Activated T-cell treated with anti-CD3 and anti-CD28 coated beads, Interleukin-2, amount 50 U/mL, for 72 hours (primary cell): ENCODE data around the gene SH3BP5. TPM values are rescaled to one million over a fixed set of nuclear protein-coding genes. Genes with fewer than 3 reads are reported as not detected.

Experiments
- ATAC-seq, 2 donors: fragments of 150-1000 bp; cut with Tn5 transposase; replicated peaks in 1 of 2; 2 replicates each; pipeline ENCODE4 v1.10.0; 2021; ENCODE audit warnings: moderate library complexity in 2 of 2, mild to moderate bottlenecking in 1 of 2
- DNase-seq, 2 donors: peaks; one replicate each; pipeline ENCODE4 v3.0.0; 2021 to 2022; ENCODE audit warnings: mixed read lengths in 1 of 2
- H3K27ac Mint-ChIP-seq: one replicate; pipeline ENCODE4 v1.8.0; 2022; ENCODE audit warnings: mild to moderate bottlenecking, moderate library complexity, mixed read lengths
- H3K27me3 Mint-ChIP-seq: one replicate; pipeline ENCODE4 v1.8.0; 2022; ENCODE audit warnings: low read depth, mixed read lengths
- H3K36me3 Mint-ChIP-seq, 2 donors: one replicate each; pipeline ENCODE4 v1.8.0; 2022; ENCODE audit warnings: mixed read lengths in 2 of 2, mild to moderate bottlenecking in 1 of 2; ENCODE audit not compliant: insufficient read depth in 2 of 2
- H3K4me1 Mint-ChIP-seq: one replicate; pipeline ENCODE4 v1.8.0; 2022; ENCODE audit warnings: low read depth, mixed read lengths
- H3K4me3 Mint-ChIP-seq, 2 donors: one replicate each; pipeline ENCODE4 v1.8.0; 2022; ENCODE audit warnings: mild to moderate bottlenecking in 2 of 2, mixed read lengths in 2 of 2, moderate library complexity in 2 of 2
- H3K9me3 Mint-ChIP-seq, 2 donors: one replicate each; pipeline ENCODE4 v1.8.0; 2022; ENCODE audit warnings: mixed read lengths in 2 of 2
- total RNA-seq, 2 donors: library from RNA; stranded (reverse); gene quantifications; one replicate each; pipeline ENCODE4 v1.2.3, GENCODE V29; 2022

The SH3BP5 gene
- total RNA-seq, 2 donors from 2014 or later, result 7.4 to 19.6 TPM

- DNase-seq, result no peak
- Mint-ChIP-seq H3K36me3 (no peaks in the 10 kb centered on the region), H3K4me1 (peaks cover 27% of the 10 kb centered on the region), H3K4me3 (no peak overlapping the region), H3K27me3 (no peaks in the 10 kb centered on the region), H3K27ac (no peak overlapping the region), H3K9me3 (no peaks in the 10 kb centered on the region)
- ATAC-seq, result no peak
These were observed 9.9 kb upstream of the SH3BP5 start for GRCh38 chr3:15342246-15342645.

GRCh38 chr3:15341030-15341726, 8.8 kb upstream of the SH3BP5 start:
- H3K27me3 Mint-ChIP-seq, result no peaks in the 10 kb centered on the region
- H3K4me3 Mint-ChIP-seq, result no peak overlapping the region
- H3K36me3 Mint-ChIP-seq, result no peaks in the 10 kb centered on the region
- no peak for ATAC-seq
- peaks cover 17% of the 10 kb centered on the region for H3K4me1 Mint-ChIP-seq
- no peak for DNase-seq
- no peak overlapping the region for H3K27ac Mint-ChIP-seq
- H3K9me3 Mint-ChIP-seq, result no peaks in the 10 kb centered on the region

DNA sequence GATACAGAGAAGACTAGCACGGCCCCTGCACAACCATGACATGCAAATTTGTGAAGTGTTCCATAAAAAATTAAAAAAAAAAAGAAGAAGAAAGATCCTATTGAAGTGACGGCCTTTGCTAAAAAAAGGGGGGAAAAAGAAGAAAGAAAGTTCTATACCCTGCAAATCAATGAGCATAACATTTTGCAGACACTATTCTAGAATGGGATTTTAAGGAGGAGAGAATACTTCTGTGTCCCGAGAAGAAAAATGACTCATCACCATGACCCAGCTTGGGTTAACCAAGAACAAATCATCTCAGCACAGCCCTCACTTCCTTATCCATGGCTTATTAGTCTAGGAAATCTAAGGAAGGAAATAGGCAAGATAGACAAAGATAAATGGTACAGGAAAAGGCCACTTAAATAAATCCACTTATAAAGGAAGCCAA, 7.4 kb upstream of the SH3BP5 start:
- no peaks in the 10 kb centered on the region for H3K36me3 Mint-ChIP-seq
- no peak overlapping the region for H3K4me3 Mint-ChIP-seq
- H3K27me3 Mint-ChIP-seq, result no peaks in the 10 kb centered on the region
- no peak for ATAC-seq
- peaks cover 7% of the 10 kb centered on the region for H3K4me1 Mint-ChIP-seq
- no peak for DNase-seq
- no peak overlapping the region for H3K27ac Mint-ChIP-seq
- no peaks in the 10 kb centered on the region for H3K9me3 Mint-ChIP-seq

DNA sequence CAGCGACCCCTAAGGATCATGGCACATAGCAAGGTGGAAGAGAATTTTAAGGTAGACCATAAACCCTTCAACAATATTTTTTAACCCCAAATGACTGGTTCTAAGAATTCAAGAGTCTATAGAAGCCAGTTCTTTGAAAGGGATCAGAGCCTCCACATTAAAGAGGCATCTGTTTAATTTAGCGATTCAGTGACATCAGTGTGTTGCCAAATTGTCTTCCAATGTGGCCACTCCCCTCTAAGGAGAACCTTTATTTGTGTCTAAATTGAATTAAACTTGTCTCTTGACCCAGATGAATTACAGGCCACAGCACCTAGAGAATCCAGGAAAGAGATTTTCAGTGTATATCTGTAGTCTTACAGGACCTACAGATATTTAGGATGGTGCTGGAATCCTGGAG, 6.6 kb upstream of the SH3BP5 start:
- ATAC-seq (no peak), DNase-seq (no peak)
- no peak overlapping the region for H3K4me3 Mint-ChIP-seq
- no peaks in the 10 kb centered on the region for H3K9me3 Mint-ChIP-seq
- H3K27ac Mint-ChIP-seq, result no peak overlapping the region
- peaks cover 7% of the 10 kb centered on the region for H3K4me1 Mint-ChIP-seq
- no peaks in the 10 kb centered on the region for H3K27me3 Mint-ChIP-seq
- H3K36me3 Mint-ChIP-seq, result no peaks in the 10 kb centered on the region

DNA sequence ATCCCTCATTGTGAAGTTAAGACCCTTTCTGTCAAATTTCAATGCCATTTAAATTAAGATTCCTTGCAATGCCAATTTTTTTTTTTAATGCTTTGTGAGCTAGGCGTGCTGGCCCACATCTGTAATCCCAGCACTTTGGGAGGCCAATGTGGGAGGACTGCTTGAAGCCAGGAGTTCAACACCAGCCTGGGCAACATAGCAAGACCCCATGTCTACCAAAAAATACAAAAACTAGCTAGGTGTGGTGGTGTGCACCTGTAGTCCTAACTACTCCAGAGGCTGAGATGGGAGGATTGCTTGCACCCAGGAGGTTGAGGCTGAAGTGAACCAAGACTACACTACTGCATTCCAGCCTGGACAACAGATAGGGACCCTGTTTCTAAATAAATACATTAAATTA, 5.6 kb upstream of the SH3BP5 start:
- H3K27me3 Mint-ChIP-seq, result no peaks in the 10 kb centered on the region
- DNase-seq, result no peak
- no peaks in the 10 kb centered on the region for H3K9me3 Mint-ChIP-seq
- ATAC-seq, result no peak
- H3K36me3 Mint-ChIP-seq, result no peaks in the 10 kb centered on the region
- H3K27ac Mint-ChIP-seq, result no peak overlapping the region
- H3K4me3 Mint-ChIP-seq, result no peak overlapping the region
- peaks cover 17% of the 10 kb centered on the region for H3K4me1 Mint-ChIP-seq

DNA sequence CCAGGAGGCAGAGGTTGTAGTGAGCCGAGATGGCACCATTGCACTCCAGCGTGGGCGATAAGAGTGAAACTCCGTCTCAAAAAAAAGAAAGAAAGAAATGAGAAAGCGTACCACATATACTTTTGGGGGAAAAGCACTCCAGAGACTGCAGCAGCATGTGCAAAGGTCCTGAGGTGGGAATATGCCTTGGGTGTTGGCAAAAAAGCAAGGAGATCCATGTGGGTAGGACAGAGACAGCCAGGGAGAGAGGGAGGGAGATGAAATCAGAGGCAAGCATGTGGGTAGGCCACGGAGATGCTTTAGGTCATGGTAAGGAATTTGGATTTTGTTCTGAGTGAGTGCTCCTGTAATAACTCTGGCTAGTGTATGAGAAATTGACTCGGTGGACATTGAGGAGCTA, 3.7 kb upstream of the SH3BP5 start:
- no peak for ATAC-seq
- DNase-seq, result no peak
- Mint-ChIP-seq H3K9me3 (no peaks in the 10 kb centered on the region), H3K4me3 (no peak overlapping the region), H3K27me3 (no peaks in the 10 kb centered on the region), H3K4me1 (peaks cover 29% of the 10 kb centered on the region), H3K36me3 (peaks cover 0 to 4% of the 10 kb centered on the region in 2 donors), H3K27ac (no peak overlapping the region)

DNA sequence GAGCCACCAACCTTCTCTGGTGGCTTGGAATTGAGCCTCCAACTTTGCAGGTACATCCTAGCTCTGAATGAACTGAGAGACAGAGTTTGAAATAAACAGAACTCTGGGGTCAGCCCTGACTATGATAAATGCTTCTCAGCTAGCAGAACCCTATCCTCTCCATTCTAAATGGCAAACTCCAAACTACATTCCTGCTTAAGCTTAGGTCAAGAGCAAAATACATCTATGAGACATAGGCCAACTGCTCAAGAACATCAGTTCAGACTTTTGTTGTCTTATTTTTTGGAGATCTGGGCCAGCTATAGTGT, 1.5 kb upstream of the SH3BP5 start:
- no peaks in the 10 kb centered on the region for H3K27me3 Mint-ChIP-seq

DNA sequence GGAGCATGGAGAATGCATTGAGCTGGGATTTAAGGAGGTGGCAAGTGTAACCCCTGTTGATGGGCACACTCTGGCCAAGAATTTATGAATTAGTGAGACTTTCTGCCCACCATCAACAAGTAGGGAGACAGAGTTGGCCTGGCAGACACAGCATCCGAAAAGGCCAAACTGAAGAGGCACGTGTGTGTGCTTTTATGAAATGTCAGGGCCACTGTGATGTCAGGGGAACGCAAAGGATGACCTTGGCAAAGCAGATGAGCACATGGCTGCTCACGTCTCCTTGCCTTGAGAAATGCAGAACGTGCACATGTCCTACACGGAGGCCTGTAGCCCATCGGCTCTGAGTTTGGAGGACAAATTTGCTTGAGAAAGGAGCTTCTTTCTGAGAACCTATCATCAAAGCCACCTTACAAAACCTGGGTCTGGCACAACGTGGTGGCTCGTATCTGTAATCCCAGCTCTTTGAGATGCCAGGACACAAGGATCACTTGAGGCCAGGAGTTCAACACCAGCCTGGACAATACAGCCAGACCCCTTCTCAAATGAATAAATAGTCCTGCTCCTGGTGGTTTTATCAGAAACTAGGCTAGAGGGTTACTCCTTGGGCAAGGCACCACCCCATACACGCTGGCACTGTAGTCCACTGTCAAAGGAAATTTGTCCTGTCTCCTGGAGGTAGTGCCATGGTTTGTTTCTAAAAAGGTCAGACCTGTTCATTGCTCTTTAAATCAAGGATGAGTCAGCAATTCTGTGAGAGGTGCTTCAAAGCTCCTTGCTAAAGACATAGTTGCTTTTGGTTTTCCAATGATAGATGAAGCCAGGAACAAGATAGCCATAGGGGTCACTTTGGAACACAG, 941 bp upstream of the SH3BP5 start:
- Mint-ChIP-seq H3K9me3 (no peaks in the 10 kb centered on the region), H3K27me3 (no peaks in the 10 kb centered on the region), H3K36me3 (peaks cover 0 to 4% of the 10 kb centered on the region in 2 donors), H3K27ac (no peak overlapping the region), H3K4me1 (peaks cover 49% of the 10 kb centered on the region), H3K4me3 (peak overlapping the region; percentile 93 to 95)
- no peak for DNase-seq
- ATAC-seq, result no peak

More for the DNA sequence above, 1.5 kb upstream of the SH3BP5 start:
- ATAC-seq, result no peak
- no peak for DNase-seq
- H3K4me1 Mint-ChIP-seq, result peaks cover 46% of the 10 kb centered on the region
- peaks cover 0 to 4% of the 10 kb centered on the region in 2 donors for H3K36me3 Mint-ChIP-seq
- H3K4me3 Mint-ChIP-seq, result no peak overlapping the region
- no peak overlapping the region for H3K27ac Mint-ChIP-seq
- no peaks in the 10 kb centered on the region for H3K9me3 Mint-ChIP-seq

GRCh38 chr3:15331606-15332404, 581 bp downstream of the SH3BP5 start:
- DNase-seq, result peak; percentile 53 to 68
- peak overlapping the region; percentile 93 to 95 for H3K4me3 Mint-ChIP-seq
- H3K4me1 Mint-ChIP-seq, result peaks cover 59% of the 10 kb centered on the region
- peak; percentile 60 to 61 for ATAC-seq
- H3K27me3 Mint-ChIP-seq, result no peaks in the 10 kb centered on the region
- peaks cover 0 to 4% of the 10 kb centered on the region in 2 donors for H3K36me3 Mint-ChIP-seq
- H3K27ac Mint-ChIP-seq, result no peak overlapping the region
- H3K9me3 Mint-ChIP-seq, result no peaks in the 10 kb centered on the region

DNA sequence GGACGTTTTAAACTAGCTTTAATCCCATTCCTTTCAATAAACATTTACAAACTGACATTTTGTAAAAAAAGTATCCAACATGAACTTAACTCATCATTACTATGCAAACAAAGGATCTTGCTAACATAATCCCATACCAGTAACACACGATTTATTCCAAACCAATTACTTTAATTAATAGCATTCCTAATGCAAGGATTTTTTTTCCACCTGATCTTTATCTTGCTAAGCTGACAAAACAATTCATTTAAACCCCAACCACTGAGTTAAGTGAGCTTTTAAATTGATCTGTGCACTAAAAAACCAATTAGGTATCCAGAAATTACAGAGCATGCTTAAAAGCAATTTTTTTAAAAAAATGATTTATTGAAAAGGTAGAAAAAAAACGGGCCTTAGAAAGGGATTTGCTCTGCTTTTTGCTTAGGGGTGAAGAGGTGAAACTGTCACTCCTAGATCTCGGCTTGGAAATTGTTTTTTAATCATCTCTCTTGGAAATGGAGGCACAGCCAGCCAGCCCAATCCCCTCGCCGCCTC, 1.2 kb downstream of the SH3BP5 start:
- Mint-ChIP-seq H3K9me3 (no peaks in the 10 kb centered on the region), H3K4me3 (peak overlapping the region; percentile 93 to 95), H3K4me1 (peaks cover 61% of the 10 kb centered on the region), H3K36me3 (peaks cover 0 to 4% of the 10 kb centered on the region in 2 donors), H3K27me3 (no peaks in the 10 kb centered on the region), H3K27ac (peak overlapping the region; percentile 36)
- ATAC-seq (no peak), DNase-seq (no peak)

GRCh38 chr3:15330031-15330596, 2.3 kb downstream of the SH3BP5 start:
- ATAC-seq, result no peak
- H3K4me1 Mint-ChIP-seq, result peaks cover 70% of the 10 kb centered on the region
- H3K9me3 Mint-ChIP-seq, result no peaks in the 10 kb centered on the region
- H3K27ac Mint-ChIP-seq, result no peak overlapping the region
- peak overlapping the region in 1 of 2 donors; percentile 95 for H3K4me3 Mint-ChIP-seq
- DNase-seq, result no peak
- no peaks in the 10 kb centered on the region for H3K27me3 Mint-ChIP-seq
- peaks cover 0 to 4% of the 10 kb centered on the region in 2 donors for H3K36me3 Mint-ChIP-seq

DNA sequence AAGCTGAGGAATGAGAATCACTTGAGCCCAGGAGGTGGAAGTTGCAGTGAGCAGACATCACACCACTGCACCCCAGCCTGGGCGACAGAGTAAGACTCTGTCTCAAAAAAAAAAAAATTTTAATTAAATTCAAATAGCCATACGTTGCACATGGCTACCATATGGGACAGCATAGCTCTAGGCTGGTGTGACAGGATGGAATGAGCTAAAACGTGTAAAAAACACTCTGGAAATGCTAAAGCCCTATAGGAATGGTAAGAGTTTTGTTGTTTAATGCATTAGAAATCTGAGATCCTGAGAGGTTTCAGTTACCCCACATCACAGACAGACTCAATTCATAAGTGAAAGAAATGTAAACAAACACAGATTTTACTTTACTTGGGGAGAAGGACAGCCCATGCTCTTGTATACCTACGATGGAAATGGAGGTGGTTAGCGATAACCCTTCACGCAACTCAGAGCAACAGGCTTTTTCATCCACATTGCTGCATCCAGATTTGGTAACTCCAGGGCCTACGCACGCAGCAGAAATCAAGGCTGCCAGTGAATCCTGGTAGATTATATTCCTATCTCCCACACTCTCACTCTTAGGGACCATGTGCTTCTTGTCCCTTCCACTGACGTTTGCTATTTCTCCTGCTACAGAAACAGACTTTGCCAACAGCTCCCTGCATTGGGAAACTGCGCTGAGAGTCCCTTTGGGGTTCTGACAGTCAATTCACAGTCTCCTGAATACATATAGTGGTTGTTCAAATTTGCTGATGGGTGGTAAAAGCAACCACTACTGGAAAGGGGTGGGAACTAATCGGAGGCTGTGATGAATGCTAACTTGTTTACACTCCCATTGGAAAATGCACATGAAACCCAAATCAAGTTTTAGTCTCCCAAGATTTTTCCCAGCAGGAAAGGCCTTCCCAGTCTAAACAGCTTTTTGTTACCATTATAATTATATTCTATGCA, 3.1 kb downstream of the SH3BP5 start:
- Mint-ChIP-seq H3K27ac (peak overlapping the region; percentile 1), H3K27me3 (no peaks in the 10 kb centered on the region), H3K9me3 (no peaks in the 10 kb centered on the region), H3K36me3 (peaks cover 0 to 4% of the 10 kb centered on the region in 2 donors), H3K4me3 (peak overlapping the region in 1 of 2 donors; percentile 24), H3K4me1 (peaks cover 72% of the 10 kb centered on the region)
- ATAC-seq (no peak), DNase-seq (no peak)
